OCI-LY3 (cell line): ENCODE data around the gene CDH20.

Experiments used
- H2AFZ ChIP-seq: fragments of 200-600, 300-600 bp; shearing (Covaris generic); 2 replicates; pipeline ENCODE4 v1.6.0; 2014; ENCODE audit warnings: antibody characterized with exemption, low read depth, low read length
- H3K27ac ChIP-seq: fragments of 200-600, 300-600 bp; sonication (generic); 2 replicates; pipeline ENCODE4 v1.5.1; 2014; ENCODE audit warnings: mild to moderate bottlenecking, low read length, moderate library complexity, mixed read lengths
- H3K27me3 ChIP-seq: fragments of 200-600, 300-600 bp; sonication (generic); 2 replicates; pipeline ENCODE4 v1.6.1; 2014; ENCODE audit warnings: low read depth, low read length, mixed read lengths
- H3K36me3 ChIP-seq: fragments of 200-600, 300-600 bp; sonication (generic); replicated peaks from 2 replicates; pipeline ENCODE3; 2014; ENCODE audit warnings: low read depth, low read length, mixed read lengths
- H3K4me1 ChIP-seq: fragments of 300-600, 200-600 bp; sonication (generic); 2 replicates; pipeline ENCODE4 v1.6.1; 2014; ENCODE audit warnings: low read length, mixed read lengths
- H3K4me2 ChIP-seq: fragments of 200-600, 300-600 bp; sonication (generic); 2 replicates; pipeline ENCODE4 v1.6.1; 2014; ENCODE audit warnings: low read length, mixed read lengths
- H3K4me3 ChIP-seq: fragments of 300-600, 200-600 bp; sonication (generic); 2 replicates; pipeline ENCODE4 v1.5.1; 2014; ENCODE audit warnings: antibody characterized with exemption, mild to moderate bottlenecking, low read length, moderate library complexity
- H3K79me2 ChIP-seq: fragments of 300-600, 200-600 bp; shearing (Covaris generic); 2 replicates; pipeline ENCODE4 v1.6.1; 2014; ENCODE audit warnings: mild to moderate bottlenecking, low read length, mixed read lengths
- H3K9ac ChIP-seq: fragments of 300-600, 200-600 bp; shearing (Covaris generic); 2 replicates; pipeline ENCODE4 v1.6.0; 2014; ENCODE audit warnings: mild to moderate bottlenecking, low read length, moderate library complexity
- H3K9me3 ChIP-seq: fragments of 200-600, 300-600 bp; shearing (Covaris generic); 2 replicates; pipeline ENCODE4 v1.6.1; 2014; ENCODE audit warnings: low read length, mixed read lengths; ENCODE audit not compliant: insufficient read depth
- H4K20me1 ChIP-seq: fragments of 200-600, 300-600 bp; sonication (generic); 2 replicates; pipeline ENCODE4 v1.6.1; 2016; ENCODE audit warnings: low read length, mixed read lengths; ENCODE audit not compliant: insufficient read depth
- CTCF ChIP-seq: fragments of 200-600, 300-600 bp; sonication (generic); IDR thresholded peaks from 2 replicates; pipeline ENCODE4 v1.5.1; 2014; ENCODE audit warnings: antibody characterized with exemption, low read length, low read depth
- EZH2phosphoT487 ChIP-seq: fragments of 200-600 bp; shearing (Covaris generic); IDR thresholded peaks from 2 replicates; pipeline ENCODE4 v1.6.1; 2018; ENCODE audit warnings: antibody characterized with exemption, mixed run types, low read depth

Gene CDH20

GRCh38 chr18:61290616-61291015, 42.6 kb upstream of the CDH20 start:
- no peak overlapping the region for H3K9ac ChIP-seq
- peaks cover 10% of the 10 kb centered on the region for H3K4me1 ChIP-seq
- H3K4me2 ChIP-seq: no peak overlapping the region
- no peaks in the 10 kb centered on the region for H3K9me3 ChIP-seq
- H3K27me3 ChIP-seq: peaks cover 22% of the 10 kb centered on the region
- no peaks in the 10 kb centered on the region for H4K20me1 ChIP-seq
- H3K27ac ChIP-seq: no peak overlapping the region
- no peaks in the 10 kb centered on the region for H3K36me3 ChIP-seq
- no peaks in the 10 kb centered on the region for H3K79me2 ChIP-seq
- no peak for TF ChIP-seq CTCF
- TF ChIP-seq EZH2phosphoT487: no peak
- no peak overlapping the region for H3K4me3 ChIP-seq
- H2AFZ ChIP-seq: no peak overlapping the region

- Histone ChIP-seq H3K79me2 (no peaks in the 10 kb centered on the region), H3K4me1 (peaks cover 10% of the 10 kb centered on the region), H3K27ac (no peak overlapping the region), H3K27me3 (peaks cover 22% of the 10 kb centered on the region), H2AFZ (no peak overlapping the region), H3K4me2 (no peak overlapping the region), H4K20me1 (no peaks in the 10 kb centered on the region), H3K9ac (no peak overlapping the region), H3K9me3 (no peaks in the 10 kb centered on the region), H3K4me3 (no peak overlapping the region), H3K36me3 (no peaks in the 10 kb centered on the region)
- TF ChIP-seq CTCF (no peak), EZH2phosphoT487 (no peak)
Observed at GRCh38 chr18:61292280-61293035, 40.8 kb upstream of the CDH20 start.

- Histone ChIP-seq H3K79me2 (no peaks in the 10 kb centered on the region), H2AFZ (no peak overlapping the region), H3K27ac (no peak overlapping the region), H3K9me3 (no peaks in the 10 kb centered on the region), H3K4me2 (no peak overlapping the region), H3K4me1 (peaks cover 10% of the 10 kb centered on the region), H3K9ac (no peak overlapping the region), H4K20me1 (no peaks in the 10 kb centered on the region), H3K27me3 (peaks cover 26% of the 10 kb centered on the region), H3K4me3 (no peak overlapping the region), H3K36me3 (no peaks in the 10 kb centered on the region)
- TF ChIP-seq EZH2phosphoT487 (no peak), CTCF (no peak)
Observed at GRCh38 chr18:61295153-61295552, 38.1 kb upstream of the CDH20 start.

GRCh38 chr18:61308004-61308403, 25.2 kb upstream of the CDH20 start:
- Histone ChIP-seq H4K20me1 (no peaks in the 10 kb centered on the region), H3K4me1 (no peaks in the 10 kb centered on the region), H3K27ac (no peak overlapping the region), H3K27me3 (peaks cover 10% of the 10 kb centered on the region; the same call in 1 of the 2 replicates), H3K36me3 (no peaks in the 10 kb centered on the region), H3K4me2 (no peak overlapping the region), H3K9ac (no peak overlapping the region), H2AFZ (no peak overlapping the region), H3K79me2 (no peaks in the 10 kb centered on the region), H3K4me3 (no peak overlapping the region), H3K9me3 (no peaks in the 10 kb centered on the region)
- TF ChIP-seq CTCF (no peak), EZH2phosphoT487 (no peak)
